GM23248 (cell line): ENCODE measurements around the gene MEGF11. TPM values are rescaled to one million over a fixed set of nuclear protein-coding genes. Genes with fewer than 3 reads are reported as not detected.

Source experiments
- DNase-seq: peaks from one replicate; pipeline ENCODE4 v3.0.0-alpha.2; 2015
- H2AFZ ChIP-seq: fragments of 200-600 bp; sonication (generic); 2 replicates; pipeline ENCODE4 v1.6.1; 2016; ENCODE audit warnings: antibody characterized with exemption
- H3F3A ChIP-seq: fragments of 200-600 bp; sonication (generic); 2 replicates; pipeline ENCODE4 v1.6.1; 2016; ENCODE audit warnings: mild to moderate bottlenecking, antibody characterized with exemption, mixed run types; ENCODE audit not compliant: insufficient read depth
- H3K27ac ChIP-seq: fragments of 200-600 bp; sonication (generic); 2 replicates; pipeline ENCODE4 v1.5.1; 2016; ENCODE audit warnings: mild to moderate bottlenecking
- H3K27me3 ChIP-seq: fragments of 200-600 bp; sonication (generic); replicated peaks from 2 replicates; pipeline ENCODE4 v1.6.1; 2016; ENCODE audit warnings: mild to moderate bottlenecking; ENCODE audit not compliant: insufficient read depth
- H3K36me3 ChIP-seq: fragments of 200-600 bp; sonication (generic); 2 replicates; pipeline ENCODE4 v1.6.1; 2016; ENCODE audit warnings: low read depth, mild to moderate bottlenecking
- H3K4me1 ChIP-seq: fragments of 200-600 bp; sonication (generic); 2 replicates; pipeline ENCODE4 v1.6.1; 2016; ENCODE audit warnings: mild to moderate bottlenecking; ENCODE audit not compliant: insufficient read depth
- H3K4me2 ChIP-seq: fragments of 200-600 bp; sonication (generic); one replicate; pipeline ENCODE4 v1.6.1; 2016; ENCODE audit warnings: mild to moderate bottlenecking; ENCODE audit not compliant: unreplicated experiment
- H3K4me3 ChIP-seq: fragments of 200-600 bp; sonication (generic); 2 replicates; pipeline ENCODE4 v1.5.1; 2016; ENCODE audit warnings: mild to moderate bottlenecking
- H3K79me2 ChIP-seq: fragments of 200-600 bp; sonication (generic); 2 replicates; pipeline ENCODE4 v1.6.1; 2016; ENCODE audit warnings: mild to moderate bottlenecking; ENCODE audit not compliant: insufficient read depth
- H3K9ac ChIP-seq: fragments of 200-600 bp; sonication (generic); 2 replicates; pipeline ENCODE4 v1.6.1; 2016; ENCODE audit warnings: mild to moderate bottlenecking
- H3K9me2 ChIP-seq: fragments of 200-600 bp; sonication (generic); 2 replicates; pipeline ENCODE4 v1.6.1; 2016; ENCODE audit warnings: mixed run types, mild to moderate bottlenecking, moderate library complexity; ENCODE audit not compliant: insufficient read depth
- H3K9me3 ChIP-seq: fragments of 200-600 bp; sonication (generic); one replicate; pipeline ENCODE4 v1.6.1; 2017; ENCODE audit warnings: low read depth
- H4K20me1 ChIP-seq: fragments of 200-600 bp; sonication (generic); 2 replicates; pipeline ENCODE4 v1.6.0; 2016; ENCODE audit not compliant: insufficient read depth
- EZH2 ChIP-seq: fragments of 200-600 bp; sonication (generic); IDR thresholded peaks from 2 replicates; pipeline ENCODE4 v1.6.1; 2018; ENCODE audit warnings: antibody characterized with exemption, mild to moderate bottlenecking; ENCODE audit not compliant: insufficient read depth, poor library complexity, severe bottlenecking
- EZH2phosphoT487 ChIP-seq: fragments of 200-600 bp; sonication (generic); IDR thresholded peaks from 2 replicates; pipeline ENCODE4 v1.6.1; 2018; ENCODE audit warnings: antibody characterized with exemption, moderate library complexity, mild to moderate bottlenecking, low read depth; ENCODE audit not compliant: insufficient read depth
- WGBS, 2 experiments: methylation state at CpG; one replicate each; pipeline ENCODE4 v1.1.6; 2015 to 2017; ENCODE audit warnings: low lambda C conversion rate in 2 of 2, low coverage in 1 of 2; ENCODE audit errors: missing lambda C conversion rate in 2 of 2; 5-methylcytosine and 5-hydroxymethylcytosine counted together
- in situ Hi-C: fragments of 300-500 bp; cut with MboI; formaldehyde crosslinking; loops from 2 replicates; pipeline ENCODE4 v1.15.0; 2020
- polyA plus RNA-seq: library from polyadenylated mRNA; unstranded; fragments of >200 nt; fragmentation: Nextera tagmentation; extraction: Ambion mirVana; gene quantifications from 2 replicates; pipeline ENCODE4 v1.2.1, GENCODE V29; 2016
- total RNA-seq: library from RNA; depleted of rRNA; stranded (reverse); fragments of >200 nt; shearing (Covaris generic); gene quantifications from 2 replicates; pipeline ENCODE4 v1.2.3, GENCODE V29; 2014

Gene MEGF11
- total and polyA plus RNA-seq, 2 experiments from 2014 or later = 0.14 TPM; not detected in 1

DNA sequence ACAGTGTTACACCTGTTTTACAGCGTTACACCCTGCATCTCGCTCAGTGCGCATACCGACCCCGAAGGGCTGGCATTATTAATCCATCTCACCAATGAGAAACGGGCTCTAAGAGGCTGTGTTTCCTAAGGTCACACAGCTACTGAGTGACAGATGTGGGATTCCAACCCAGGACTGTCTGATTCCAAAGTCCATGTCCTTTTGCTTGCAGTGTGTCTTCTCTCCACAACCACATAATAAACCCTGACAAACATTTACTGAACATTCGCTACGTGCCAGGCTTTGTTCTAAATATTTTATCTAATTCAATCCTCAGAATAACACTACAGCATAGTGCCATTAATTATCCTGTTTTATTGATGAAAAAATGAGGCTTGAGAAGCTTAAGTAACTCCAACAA lies 305.2 kb downstream of the MEGF11 start:
- in situ Hi-C loops = no loop called here

DNA sequence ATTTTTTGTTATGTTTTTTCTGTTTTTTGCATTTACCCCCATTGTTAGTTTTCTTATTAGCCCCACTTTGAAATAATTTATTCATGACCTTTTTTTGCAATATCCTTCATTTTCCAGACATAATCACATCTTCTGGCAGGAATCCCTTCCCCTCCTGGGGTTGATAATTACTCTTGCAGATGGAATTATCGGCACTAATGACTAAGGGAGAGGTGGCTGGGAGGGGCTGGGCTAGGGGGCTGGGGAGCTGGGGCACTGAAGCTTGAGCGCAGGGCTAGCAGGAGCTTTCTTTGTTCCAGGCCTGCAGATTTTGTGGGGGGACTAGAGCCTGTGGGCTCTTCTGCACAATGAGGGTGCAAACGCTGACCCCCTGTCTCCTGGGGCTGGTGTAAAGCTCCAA lies 306.5 kb downstream of the MEGF11 start:
- 0 out of 2 replicates have a peak, but pooled peaks cover 5% of the 10 kb centered on the region for H3K4me1 ChIP-seq
- in situ Hi-C loops = no loop called here
- peaks cover 13% of the 10 kb centered on the region for H3K27me3 ChIP-seq
- H3F3A ChIP-seq = no peaks in the 10 kb centered on the region
- no peak for DNase-seq
- no peaks in the 10 kb centered on the region for H3K79me2 ChIP-seq
- WGBS, 2 experiments = 69 to 70% methylated on average over 2 to 3 of the region's 3 CpGs
- H3K9me3 ChIP-seq = no peaks in the 10 kb centered on the region
- H3K9me2 ChIP-seq = no peaks in the 10 kb centered on the region
- no peak overlapping the region for H2AFZ ChIP-seq
- no peaks in the 10 kb centered on the region for H3K36me3 ChIP-seq
- no peak overlapping the region for H3K9ac ChIP-seq
- no peak overlapping the region for H3K4me2 ChIP-seq
- no peak overlapping the region for H3K4me3 ChIP-seq
- no peak for TF ChIP-seq EZH2
- no peak for TF ChIP-seq EZH2phosphoT487
- no peaks in the 10 kb centered on the region for H4K20me1 ChIP-seq
- no peak overlapping the region for H3K27ac ChIP-seq

More for the DNA sequence above, 305.2 kb downstream of the MEGF11 start:
- Histone ChIP-seq H4K20me1 (no peaks in the 10 kb centered on the region), H3K79me2 (no peaks in the 10 kb centered on the region), H3K9me2 (no peaks in the 10 kb centered on the region), H3K27ac (no peak overlapping the region), H3K36me3 (no peaks in the 10 kb centered on the region), H3K4me1 (0 out of 2 replicates have a peak, but pooled peaks cover 5% of the 10 kb centered on the region), H3F3A (no peaks in the 10 kb centered on the region), H3K9me3 (no peaks in the 10 kb centered on the region), H3K4me2 (no peak overlapping the region), H2AFZ (no peak overlapping the region), H3K9ac (no peak overlapping the region), H3K27me3 (peaks cover 9% of the 10 kb centered on the region; the same call in 1 of the 2 replicates), H3K4me3 (no peak overlapping the region)
- 78% methylated on average over 8 of the region's 8 CpGs for WGBS, 2 experiments
- no peak for DNase-seq
- no peak for TF ChIP-seq EZH2
- TF ChIP-seq EZH2phosphoT487 = no peak

DNA sequence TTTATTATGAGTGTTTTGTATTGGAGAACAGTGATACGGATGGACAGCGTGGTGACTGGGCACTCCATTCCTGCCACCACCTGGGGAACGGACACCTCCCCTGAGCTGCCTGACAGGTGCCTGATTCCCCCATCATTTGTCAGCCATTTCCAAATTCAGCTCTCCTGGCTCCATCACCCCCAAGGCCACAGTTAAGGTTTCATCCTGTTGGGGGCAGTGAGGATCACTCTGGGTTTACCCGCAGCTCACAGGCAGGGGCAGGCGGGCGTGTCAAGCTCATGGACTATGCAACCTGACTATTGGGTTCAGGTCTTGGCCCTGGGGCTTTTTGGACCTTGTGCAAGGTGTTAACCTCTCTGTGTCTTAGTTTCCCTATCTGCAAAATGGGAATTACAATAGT lies 307.9 kb downstream of the MEGF11 start:
- WGBS, 2 experiments = 76 to 81% methylated on average over 6 of the region's 6 CpGs
- in situ Hi-C loops = no loop called here
- Histone ChIP-seq H3F3A (no peaks in the 10 kb centered on the region), H4K20me1 (no peaks in the 10 kb centered on the region), H3K27me3 (peaks cover 16% of the 10 kb centered on the region), H3K9me3 (no peaks in the 10 kb centered on the region), H3K27ac (no peak overlapping the region), H3K4me1 (peaks cover 11% of the 10 kb centered on the region), H3K9ac (no peak overlapping the region), H3K4me3 (no peak overlapping the region), H3K79me2 (no peaks in the 10 kb centered on the region), H3K9me2 (no peaks in the 10 kb centered on the region), H3K36me3 (no peaks in the 10 kb centered on the region), H2AFZ (no peak overlapping the region), H3K4me2 (no peak overlapping the region)
- DNase-seq = no peak
- TF ChIP-seq EZH2phosphoT487 (no peak), EZH2 (no peak)

DNA sequence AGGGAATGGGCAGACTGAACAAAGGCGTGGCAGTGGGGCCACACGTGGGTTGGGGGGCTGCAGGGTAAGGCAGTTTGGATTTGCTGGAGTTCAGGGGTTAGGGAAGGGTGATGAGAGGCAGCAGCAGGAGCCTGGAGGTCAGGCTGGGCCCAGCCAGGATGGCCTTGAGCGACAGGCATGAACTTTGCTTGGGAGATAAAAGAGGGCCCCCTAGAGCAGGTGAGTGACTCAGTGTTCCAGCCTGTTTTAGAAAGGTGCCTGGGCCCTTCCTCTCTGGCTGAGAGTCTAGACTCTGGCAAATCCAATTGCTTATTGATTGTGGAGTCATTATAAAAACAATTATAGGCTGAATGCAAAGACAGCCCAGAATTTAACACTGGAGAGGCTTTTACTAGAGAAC lies 309.1 kb downstream of the MEGF11 start:
- Histone ChIP-seq H3F3A (peaks cover 3% of the 10 kb centered on the region; the same call in 1 of the 2 replicates), H3K79me2 (no peaks in the 10 kb centered on the region), H3K27me3 (peaks cover 16% of the 10 kb centered on the region), H3K9me3 (no peaks in the 10 kb centered on the region), H3K4me2 (no peak overlapping the region), H3K27ac (no peak overlapping the region), H3K4me3 (no peak overlapping the region), H4K20me1 (no peaks in the 10 kb centered on the region), H3K36me3 (no peaks in the 10 kb centered on the region), H3K9me2 (no peaks in the 10 kb centered on the region), H3K9ac (no peak overlapping the region), H2AFZ (no peak overlapping the region), H3K4me1 (peaks cover 21% of the 10 kb centered on the region)
- DNase-seq = no peak
- in situ Hi-C loops = no loop called here
- TF ChIP-seq EZH2 = no peak
- no peak for TF ChIP-seq EZH2phosphoT487
- 64 to 67% methylated on average over 3 of the region's 3 CpGs for WGBS, 2 experiments

DNA sequence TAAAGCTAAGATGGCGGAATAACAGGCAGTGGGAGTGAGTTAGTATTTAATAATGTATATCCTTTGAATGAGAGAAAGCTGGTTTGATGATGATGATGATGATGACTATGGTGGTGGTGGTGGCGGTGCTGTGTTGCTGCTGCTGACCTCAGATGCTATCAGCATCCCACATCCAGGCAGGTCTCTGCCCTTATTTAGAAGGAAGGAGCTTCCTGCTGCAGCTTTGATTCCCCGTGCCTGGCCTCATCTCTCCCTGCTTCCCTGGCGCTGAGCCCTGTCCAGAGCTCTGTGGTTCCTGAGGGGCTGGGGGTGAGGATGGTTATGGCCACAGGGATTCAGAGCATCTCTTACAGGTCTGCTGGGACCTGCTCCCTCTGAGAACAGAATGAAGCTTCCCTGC lies 311.1 kb downstream of the MEGF11 start:
- H3K9me3 ChIP-seq = no peaks in the 10 kb centered on the region
- peaks cover 24% of the 10 kb centered on the region for H3K4me1 ChIP-seq
- H2AFZ ChIP-seq = no peak overlapping the region
- no peaks in the 10 kb centered on the region for H3K9me2 ChIP-seq
- H3K27me3 ChIP-seq = peaks cover 7% of the 10 kb centered on the region
- H3K4me2 ChIP-seq = no peak overlapping the region
- no peaks in the 10 kb centered on the region for H3K36me3 ChIP-seq
- peaks cover 11% of the 10 kb centered on the region for H3F3A ChIP-seq
- H3K4me3 ChIP-seq = no peak overlapping the region
- DNase-seq = no peak
- TF ChIP-seq EZH2 (no peak), EZH2phosphoT487 (no peak)
- 85 to 90% methylated on average over 4 of the region's 4 CpGs for WGBS, 2 experiments
- H4K20me1 ChIP-seq = no peaks in the 10 kb centered on the region
- no peak overlapping the region for H3K27ac ChIP-seq
- H3K79me2 ChIP-seq = no peaks in the 10 kb centered on the region
- in situ Hi-C loops = no loop called here
- no peak overlapping the region for H3K9ac ChIP-seq
